ENCODE data around the gene LAIR2.
A peak's percentile ranks its signal among the peaks of the same experiment; 100 is the strongest.

Gene LAIR2

GRCh38 chr19:54535601-54536000 is 33.0 kb downstream of the LAIR2 start:
- no peak for DNase-seq

GRCh38 chr19:54536956-54537355 is 34.3 kb downstream of the LAIR2 start:
- no peak for DNase-seq

DNA sequence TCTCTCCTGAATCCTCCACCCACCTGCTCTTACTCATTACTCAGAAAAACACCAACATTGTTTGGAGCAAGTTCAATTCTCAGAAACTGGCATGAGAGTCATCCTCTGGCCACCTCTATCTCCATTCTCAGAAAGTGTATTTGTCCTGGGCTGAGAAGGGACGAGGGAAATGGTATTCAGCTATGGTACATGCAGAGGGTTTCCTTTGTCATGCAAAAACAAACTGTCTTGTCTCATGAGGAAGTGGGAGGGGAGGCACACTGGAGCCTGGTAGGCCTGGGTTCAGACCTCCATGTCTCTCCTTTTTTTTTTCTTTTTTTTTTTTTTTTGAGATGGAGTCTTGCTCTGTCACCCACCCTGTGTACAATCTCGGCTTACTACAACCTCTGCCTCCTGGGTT is 39.1 kb downstream of the LAIR2 start:
- no peak for DNase-seq

- no peak for DNase-seq
These were observed 46.2 kb downstream of the LAIR2 start for GRCh38 chr19:54548806-54549205.

DNA sequence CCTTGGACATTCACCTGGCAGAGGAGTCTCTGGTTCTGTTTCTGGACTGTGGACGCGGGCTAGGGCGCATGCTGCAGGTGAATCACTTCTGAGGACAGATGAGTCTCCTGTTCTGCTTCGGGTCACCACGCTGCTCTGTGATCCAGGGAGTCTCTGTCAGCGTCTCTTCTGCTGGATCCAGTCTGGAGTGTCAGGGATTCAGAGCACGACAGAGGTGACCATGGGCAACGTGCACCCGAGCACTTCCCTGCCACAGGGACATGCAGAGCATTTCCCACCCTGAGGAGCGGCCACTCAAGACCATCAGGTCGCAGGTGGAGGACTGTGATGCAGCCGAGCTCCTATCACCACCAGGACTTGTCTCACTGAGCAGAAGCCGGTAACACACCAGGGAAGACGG is 46.6 kb downstream of the LAIR2 start:
- DNase-seq: no peak

DNA sequence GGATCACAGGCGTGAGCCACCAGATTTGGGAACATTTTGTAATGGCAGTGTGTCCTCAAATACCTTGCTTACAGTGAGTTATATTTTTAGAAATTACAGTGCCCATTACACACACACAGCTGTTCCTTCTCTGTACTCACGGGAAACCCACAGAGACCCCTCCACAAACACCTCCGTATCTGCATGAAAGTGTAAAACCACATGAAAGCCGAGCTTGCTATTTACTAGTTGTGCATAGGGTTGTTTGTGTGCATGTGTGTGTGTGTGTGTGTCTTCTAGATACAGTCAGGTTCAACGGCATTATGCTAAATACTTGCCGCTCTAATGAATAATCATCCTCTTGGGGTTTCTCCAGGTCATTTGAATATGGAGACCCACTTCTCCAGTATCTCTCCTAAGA is 48.7 kb downstream of the LAIR2 start:
- no peak for DNase-seq

GRCh38 chr19:54551950-54552912 is 49.6 kb downstream of the LAIR2 start:
- peak; percentile 57 to 79 (median 66) for DNase-seq

- no peak for DNase-seq
These were observed 50.3 kb downstream of the LAIR2 start for GRCh38 chr19:54552913-54553310.

DNA sequence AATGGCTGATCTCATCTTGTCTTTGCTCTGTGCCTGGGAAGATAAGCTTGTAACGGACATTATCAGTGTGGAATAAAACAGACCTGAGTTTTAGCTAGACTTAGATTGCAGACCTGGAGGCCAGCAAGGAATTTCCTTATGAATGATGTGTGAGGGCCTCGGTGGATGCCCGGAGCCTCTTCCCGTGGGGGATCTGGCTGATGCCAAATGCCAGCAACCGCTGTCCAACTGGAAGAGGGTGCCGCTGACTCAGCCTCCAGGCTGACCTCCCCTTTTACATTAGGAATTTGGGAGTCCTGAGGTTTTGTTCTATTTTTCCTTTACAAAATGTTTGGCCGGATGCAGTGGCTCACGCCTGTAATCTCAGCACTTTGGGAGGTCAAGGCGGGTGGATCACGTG is 51.4 kb downstream of the LAIR2 start:
- DNase-seq: no peak

DNA sequence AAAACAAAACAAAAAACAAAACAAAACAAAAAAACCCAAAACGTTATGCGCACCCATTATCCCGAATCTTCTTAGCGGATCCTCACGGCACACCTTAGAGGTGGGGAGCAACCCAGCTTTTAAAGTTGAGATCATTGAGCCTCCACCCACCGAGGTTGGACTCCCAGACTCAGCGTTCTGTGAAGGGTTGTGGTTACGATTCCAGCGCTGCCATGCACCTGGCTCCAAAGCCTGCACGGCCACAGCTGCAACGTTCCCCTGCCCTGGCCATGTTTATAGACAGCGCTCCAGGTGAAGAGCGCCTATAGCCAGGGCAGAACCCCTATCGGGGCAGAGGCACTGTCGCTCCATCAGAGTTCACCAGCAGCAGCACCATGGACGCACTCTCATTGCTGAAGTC is 52.3 kb downstream of the LAIR2 start:
- no peak for DNase-seq

GRCh38 chr19:54556194-54556593 is 53.6 kb downstream of the LAIR2 start:
- DNase-seq: no peak

GRCh38 chr19:54558339-54558738 is 55.7 kb downstream of the LAIR2 start:
- DNase-seq: peak in 1 of 4 experiments; percentile 29

All from suppressor macrophage (primary cell).